ENCODE results near the gene DCAF11. TPM values are rescaled to one million over a fixed set of nuclear protein-coding genes. Genes with fewer than 3 reads are reported as not detected.

DCAF11 gene
- total and polyA plus RNA-seq, 2 of the 13 experiments (the other 11 are each of a cell fraction or from before 2014, with no cell fraction given): 150 to 257 TPM

- no peak overlapping the region for H2AFZ ChIP-seq (ENCODE audit: low read length)
- in situ Hi-C loops (cut with HindIII; ENCODE audit: extremely low pct_ligation_motif_present, low pct_unique_long_range_greater_than_20kb): no loop called here
- TF ChIP-seq MED1 (CRISPR knock-in tag; IDR thresholded peaks at IDR 0.05) (no peak), ZNF770 (CRISPR knock-in tag; IDR thresholded peaks at IDR 0.05) (no peak), TOPORS (CRISPR knock-in tag; IDR thresholded peaks at IDR 0.05) (no peak), ZFP36L1 (CRISPR knock-in tag; IDR thresholded peaks at IDR 0.05) (no peak), ZNF367 (CRISPR knock-in tag; IDR thresholded peaks at IDR 0.05; ENCODE audit: borderline replicate concordance) (no peak), CREB1 (IDR thresholded peaks at IDR 0.05) (peak; percentile 81), CREB1 (CRISPR knock-in tag; IDR thresholded peaks at IDR 0.05) (no peak), SPEN (CRISPR knock-in tag; IDR thresholded peaks at IDR 0.05; ENCODE audit: low read depth) (0 out of 2 replicates have a peak, but pooled peaks have one; percentile 14), BRD4 (CRISPR knock-in tag; IDR thresholded peaks at IDR 0.05) (no peak), CENPX (CRISPR knock-in tag; IDR thresholded peaks at IDR 0.05) (no peak), ZNF747 (CRISPR knock-in tag; IDR thresholded peaks at IDR 0.05; ENCODE audit: borderline replicate concordance) (no peak), ZNF607 (CRISPR knock-in tag; IDR thresholded peaks at IDR 0.05; ENCODE audit: borderline replicate concordance) (no peak), HNF4G (IDR thresholded peaks at IDR 0.05; ENCODE audit: borderline replicate concordance, low read depth, low read length) (no peak), HNF4G (CRISPR knock-in tag; IDR thresholded peaks at IDR 0.05; ENCODE audit: borderline replicate concordance, low read depth) (no peak), ZBTB8A (CRISPR knock-in tag; IDR thresholded peaks at IDR 0.05; ENCODE audit: borderline replicate concordance, low read depth) (no peak), ETS1 (CRISPR knock-in tag; IDR thresholded peaks at IDR 0.05) (no peak), BCL6 (CRISPR knock-in tag; IDR thresholded peaks at IDR 0.05) (no peak), ZNF788 (CRISPR knock-in tag; IDR thresholded peaks at IDR 0.05; ENCODE audit: borderline replicate concordance) (no peak), ZBTB1 (CRISPR knock-in tag; IDR thresholded peaks at IDR 0.05; ENCODE audit: borderline replicate concordance) (no peak), BORCS8-MEF2B (CRISPR knock-in tag; IDR thresholded peaks at IDR 0.05) (no peak), ZNF572 (CRISPR knock-in tag; IDR thresholded peaks at IDR 0.05) (peak; percentile 33; the same call in 1 of the 2 replicates), RCOR2 (CRISPR knock-in tag; IDR thresholded peaks at IDR 0.05) (no peak)
- TF ChIP-seq, protein P1, sequence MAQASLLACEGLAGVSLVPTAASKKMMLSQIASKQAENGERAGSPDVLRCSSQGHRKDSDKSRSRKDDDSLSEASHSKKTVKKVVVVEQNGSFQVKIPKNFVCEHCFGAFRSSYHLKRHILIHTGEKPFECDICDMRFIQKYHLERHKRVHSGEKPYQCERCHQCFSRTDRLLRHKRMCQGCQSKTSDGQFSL (CRISPR knock-in tag; IDR thresholded peaks at IDR 0.05): no peak
Measured at GRCh38 chr14:24086193-24086955, 28.2 kb upstream of the DCAF11 start.

More at GRCh38 chr14:24086193-24086955, 28.2 kb upstream of the DCAF11 start:
- no peak overlapping the region for H3K4me3 ChIP-seq (replicated peaks in 1 of 3; ENCODE audit: insufficient read depth in 1 of 3, low read depth in 2 of 3, low read length in 3 of 3)
- H3K4me2 ChIP-seq (ENCODE audit: low read depth, low read length): no peak overlapping the region
- ATAC-seq: no peak
- no peak overlapping the region for H3K27ac ChIP-seq (ENCODE audit: extremely low read length, insufficient read depth, low read length)
- POLR2A ChIA-PET: interaction anchor here (0.9 to 2.1 kb wide), 6 partner anchors 7 to 28 kb away, joined by 3 to 19 read pairs (median 4); partner anchors contain the start of genes DCAF11, NRL and PCK2
- H3K79me2 ChIP-seq (ENCODE audit: insufficient read depth, low read length): no peaks in the 10 kb centered on the region
- no peak for DNase-seq (ENCODE audit: low spot score)
- FAIRE-seq: no peak
- no peaks in the 10 kb centered on the region for H4K20me1 ChIP-seq (ENCODE audit: insufficient read depth, low read length)
- peaks cover 39% of the 10 kb centered on the region for H3K4me1 ChIP-seq (ENCODE audit: insufficient read depth, low read length)
- peaks cover 10 to 45% of the 10 kb centered on the region in 2 experiments for H3K27me3 ChIP-seq (ENCODE audit: control insufficient read depth in 1 of 2, insufficient read depth in 2 of 2, low read length in 2 of 2)
- H3K9me3 ChIP-seq (ENCODE audit: low read length): no peaks in the 10 kb centered on the region
- WGBS (ENCODE audit: low lambda C conversion rate): 3% methylated on average over 3 of the region's 3 CpGs
- intact Hi-C loops (cut with micrococcal nuclease; ENCODE audit: unreplicated experiment): no loop called here
- CTCF ChIA-PET (ENCODE audit: low intra/inter-chr PET ratio, low total read pairs): no interaction called here
- BruUV-seq (replicated peaks): no TSS peak
- no peak overlapping the region for H3K9ac ChIP-seq (ENCODE audit: insufficient read depth, low read depth, low read length)
- H3K36me3 ChIP-seq (replicated peaks in 1 of 2; ENCODE audit: control insufficient read depth in 1 of 2, insufficient read depth in 2 of 2, low read length in 2 of 2): no peaks in the 10 kb centered on the region
